HepG2 (cell line): ENCODE results near the gene TAF6L. TPM values are rescaled to one million over a fixed set of nuclear protein-coding genes. Genes with fewer than 3 reads are reported as not detected.

Experiments used
- ARID2 ChIP-seq: sonication (generic); formaldehyde crosslinking; IDR thresholded peaks from 2 replicates; pipeline ENCODE4 v1.8.1; 2022; ENCODE audit warnings: mild to moderate bottlenecking, missing genetic modification reagents, borderline replicate concordance
- ARID4A ChIP-seq: sonication (generic); formaldehyde crosslinking; IDR thresholded peaks from 2 replicates; pipeline ENCODE4 v1.5.0; 2020; ENCODE audit warnings: mild to moderate bottlenecking, missing genetic modification reagents, borderline replicate concordance
- GTF3A ChIP-seq: sonication (generic); formaldehyde crosslinking; conservative IDR thresholded peaks from 2 replicates; pipeline ENCODE4 v1.4.0; 2020; ENCODE audit warnings: mild to moderate bottlenecking, missing genetic modification reagents
- KLF16 ChIP-seq, 2 experiments: sonication (generic) in 1 of 2; formaldehyde crosslinking in 1 of 2; IDR thresholded peaks; 2 replicates each; pipeline versions ENCODE4 v1.6.1 to v1.8.0; 2016 to 2023; ENCODE audit warnings: missing genetic modification reagents in 2 of 2, missing compliant biosample characterization in 1 of 2
- MBD4 ChIP-seq: IDR thresholded peaks from 2 replicates; pipeline ENCODE4 v1.6.1; 2012; ENCODE audit warnings: low read length, inconsistent platforms, borderline replicate concordance
- PITX1 ChIP-seq: sonication (generic); formaldehyde crosslinking; IDR thresholded peaks from 2 replicates; pipeline ENCODE4 v1.5.1; 2020; ENCODE audit warnings: mild to moderate bottlenecking, missing genetic modification reagents
- POGK ChIP-seq: sonication (generic); formaldehyde crosslinking; conservative IDR thresholded peaks from 2 replicates; pipeline ENCODE4 v1.8.0; 2022; ENCODE audit warnings: mild to moderate bottlenecking, moderate library complexity, missing genetic modification reagents
- STAT5B ChIP-seq: sonication (generic); formaldehyde crosslinking; IDR thresholded peaks from 2 replicates; pipeline ENCODE4 v1.4.0; 2020; ENCODE audit warnings: missing genetic modification reagents
- TEF ChIP-seq: sonication (generic); formaldehyde crosslinking; IDR thresholded peaks from 2 replicates; pipeline ENCODE4 v1.5.0; 2020; ENCODE audit warnings: missing genetic modification reagents
- ZBTB20 ChIP-seq: sonication (generic); formaldehyde crosslinking; IDR thresholded peaks from 2 replicates; pipeline ENCODE4 v1.8.1; 2023; ENCODE audit warnings: missing genetic modification reagents, low read depth, mild to moderate bottlenecking, borderline replicate concordance
- ZFP90 ChIP-seq: sonication (generic); formaldehyde crosslinking; IDR thresholded peaks from 2 replicates; pipeline ENCODE4 v1.8.0; 2022; ENCODE audit warnings: missing genetic modification reagents, mild to moderate bottlenecking, inconsistent platforms, borderline replicate concordance
- ZNF670 ChIP-seq: sonication (generic); formaldehyde crosslinking; IDR thresholded peaks from 2 replicates; pipeline ENCODE4 v1.8.0; 2022; ENCODE audit warnings: mild to moderate bottlenecking, missing genetic modification reagents, borderline replicate concordance
- ZNF713 ChIP-seq: sonication (generic); formaldehyde crosslinking; IDR thresholded peaks from 2 replicates; pipeline ENCODE4 v1.4.0; 2020; ENCODE audit warnings: mild to moderate bottlenecking, missing genetic modification reagents
- ZNF790 ChIP-seq: sonication (generic); formaldehyde crosslinking; IDR thresholded peaks from 2 replicates; pipeline ENCODE4 v1.8.0; 2022; ENCODE audit warnings: missing genetic modification reagents, mild to moderate bottlenecking, borderline replicate concordance
- polyA plus RNA-seq, 8 experiments: library from polyadenylated mRNA; depleted of rRNA in 3 of 8; stranded (reverse) in 7 of 8; unstranded in 1 of 8; fragments of >200 nt; fragmentation: Illumina TruSeq in 4 of 8; extraction: Trizol in 4 of 8; gene quantifications; 2 replicates each; pipeline versions ENCODE4 v1.2.1 to v1.2.3, GENCODE V29; 2011 to 2016; ENCODE audit warnings: low read depth in 4 of 8, missing spikeins in 1 of 8, mixed read lengths in 1 of 8; ENCODE audit not compliant: insufficient read depth in 1 of 8
- total RNA-seq, 5 experiments: library from RNA; depleted of rRNA; stranded (reverse); fragments of >200 nt; fragmentation: Illumina TruSeq; extraction: Trizol; gene quantifications; 2 replicates each; pipeline ENCODE4 v1.2.3, GENCODE V29; 2016; ENCODE audit warnings: low read depth in 1 of 5
- TF ChIP-seq, protein P1 (sequence below): sonication (generic); formaldehyde crosslinking; IDR thresholded peaks from 2 replicates; pipeline ENCODE4 v1.4.0; 2020; ENCODE audit warnings: mild to moderate bottlenecking, low read depth, missing genetic modification reagents
- TF ChIP-seq, protein P2 (sequence below): sonication (generic); formaldehyde crosslinking; conservative IDR thresholded peaks from 2 replicates; pipeline ENCODE4 v1.4.0; 2020; ENCODE audit warnings: missing genetic modification reagents

TAF6L gene
- total and polyA plus RNA-seq, 2 of the 13 experiments (the other 11 are each of a cell fraction or from before 2014, with no cell fraction given), result 12.6 to 19.4 TPM

DNA sequence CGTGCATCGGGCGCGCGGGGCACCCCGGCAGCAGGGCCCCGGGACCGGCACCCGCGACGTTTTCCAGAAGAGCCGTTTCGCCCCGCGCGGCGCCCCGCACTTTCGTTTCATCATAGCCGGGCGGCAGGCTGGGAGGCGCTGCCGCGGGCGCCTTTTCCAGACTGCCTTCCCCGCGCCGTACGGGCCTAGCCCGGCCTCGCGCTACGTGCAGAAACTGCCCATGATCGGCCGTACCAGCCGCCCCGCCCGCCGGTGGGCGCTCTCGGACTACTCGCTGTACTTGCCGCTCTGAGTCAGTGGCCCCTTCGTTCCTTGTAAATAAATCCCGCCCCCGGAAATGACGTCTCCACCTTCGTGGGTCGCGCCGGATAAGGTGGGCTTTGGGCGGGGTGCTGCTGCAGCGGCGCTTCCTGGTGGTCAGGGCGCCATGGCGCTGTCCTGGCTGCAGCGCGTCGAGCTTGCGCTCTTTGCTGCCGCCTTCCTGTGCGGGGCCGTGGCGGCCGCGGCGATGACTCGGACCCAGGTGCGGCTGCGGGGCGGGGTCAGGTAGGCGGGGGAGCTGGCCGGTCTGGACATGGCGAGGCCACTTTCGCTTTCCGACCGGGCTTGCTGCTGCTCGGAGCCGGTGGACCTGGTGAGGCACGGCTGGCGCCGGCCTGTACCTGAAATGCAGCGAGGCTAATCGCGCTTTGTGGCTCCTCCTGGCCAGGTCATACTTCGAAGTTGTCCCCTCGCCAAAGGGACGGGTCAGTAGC, 16.0 kb downstream of the TAF6L start, which contains the start of gene TMEM179B (continued):
- TF ChIP-seq MBD4 (no peak), POGK (peak; percentile 92; the same call in 1 of the 2 replicates), PITX1 (CRISPR knock-in tag) (peak; percentile 87), GTF3A (0 out of 2 replicates have a peak, but pooled peaks have one; percentile 92), ZBTB20 (no peak; the same call in 1 of the 2 replicates), ARID4A (peak; percentile 97), ARID2 (CRISPR knock-in tag) (peak; percentile 97), KLF16 (CRISPR knock-in tag; IDR thresholded peaks at IDR 0.05) (peak; percentile 35 to 42; a peak in 1 of 4 replicates), ZNF713 (no peak), ZFP90 (peak; percentile 47; the same call in 1 of the 2 replicates), ZNF670 (no peak), ZNF790 (no peak; the same call in 1 of the 2 replicates), TEF (CRISPR knock-in tag) (no peak), STAT5B (0 out of 2 replicates have a peak, but pooled peaks have one; percentile 16)
- TF ChIP-seq, protein P1, sequence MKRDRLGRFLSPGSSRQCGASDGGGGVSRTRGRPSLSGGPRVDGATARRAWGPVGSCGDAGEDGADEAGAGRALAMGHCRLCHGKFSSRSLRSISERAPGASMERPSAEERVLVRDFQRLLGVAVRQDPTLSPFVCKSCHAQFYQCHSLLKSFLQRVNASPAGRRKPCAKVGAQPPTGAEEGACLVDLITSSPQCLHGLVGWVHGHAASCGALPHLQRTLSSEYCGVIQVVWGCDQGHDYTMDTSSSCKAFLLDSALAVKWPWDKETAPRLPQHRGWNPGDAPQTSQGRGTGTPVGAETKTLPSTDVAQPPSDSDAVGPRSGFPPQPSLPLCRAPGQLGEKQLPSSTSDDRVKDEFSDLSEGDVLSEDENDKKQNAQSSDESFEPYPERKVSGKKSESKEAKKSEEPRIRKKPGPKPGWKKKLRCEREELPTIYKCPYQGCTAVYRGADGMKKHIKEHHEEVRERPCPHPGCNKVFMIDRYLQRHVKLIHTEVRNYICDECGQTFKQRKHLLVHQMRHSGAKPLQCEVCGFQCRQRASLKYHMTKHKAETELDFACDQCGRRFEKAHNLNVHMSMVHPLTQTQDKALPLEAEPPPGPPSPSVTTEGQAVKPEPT (CRISPR knock-in tag), result no peak
- TF ChIP-seq, protein P2, sequence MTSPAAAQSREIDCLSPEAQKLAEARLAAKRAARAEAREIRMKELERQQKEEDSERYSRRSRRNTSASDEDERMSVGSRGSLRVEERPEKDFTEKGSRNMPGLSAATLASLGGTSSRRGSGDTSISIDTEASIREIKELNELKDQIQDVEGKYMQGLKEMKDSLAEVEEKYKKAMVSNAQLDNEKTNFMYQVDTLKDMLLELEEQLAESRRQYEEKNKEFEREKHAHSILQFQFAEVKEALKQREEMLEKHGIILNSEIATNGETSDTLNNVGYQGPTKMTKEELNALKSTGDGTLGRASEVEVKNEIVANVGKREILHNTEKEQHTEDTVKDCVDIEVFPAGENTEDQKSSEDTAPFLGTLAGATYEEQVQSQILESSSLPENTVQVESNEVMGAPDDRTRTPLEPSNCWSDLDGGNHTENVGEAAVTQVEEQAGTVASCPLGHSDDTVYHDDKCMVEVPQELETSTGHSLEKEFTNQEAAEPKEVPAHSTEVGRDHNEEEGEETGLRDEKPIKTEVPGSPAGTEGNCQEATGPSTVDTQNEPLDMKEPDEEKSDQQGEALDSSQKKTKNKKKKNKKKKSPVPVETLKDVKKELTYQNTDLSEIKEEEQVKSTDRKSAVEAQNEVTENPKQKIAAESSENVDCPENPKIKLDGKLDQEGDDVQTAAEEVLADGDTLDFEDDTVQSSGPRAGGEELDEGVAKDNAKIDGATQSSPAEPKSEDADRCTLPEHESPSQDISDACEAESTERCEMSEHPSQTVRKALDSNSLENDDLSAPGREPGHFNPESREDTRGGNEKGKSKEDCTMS (CRISPR knock-in tag), result no peak
